Gastroesophageal sphincter (tissue), 3 donors: ENCODE data around the gene CPEB3.

Experiments
- CTCF ChIP-seq, 4 experiments: fragments of 200-600 bp in 2 of 4; fragments of 450-650 bp in 2 of 4; sonication (generic) in 1 of 4; IDR thresholded peaks; one replicate each; pipeline ENCODE4 v1.5.1; 2017 to 2019; ENCODE audit warnings: antibody characterized with exemption in 4 of 4, mild to moderate bottlenecking in 2 of 4, moderate library complexity in 2 of 4
- EP300 ChIP-seq: sonication (generic); formaldehyde crosslinking; IDR thresholded peaks from one replicate; pipeline ENCODE4 v1.6.1; 2017; ENCODE audit warnings: antibody characterized with exemption, mild to moderate bottlenecking

GRCh38 chr10:92052088-92052487 lies 238.8 kb downstream of the CPEB3 start:
- no peak for TF ChIP-seq CTCF (IDR thresholded peaks at IDR 0.05)
- no peak for TF ChIP-seq EP300
